HG03196 (cell line): ENCODE results near the gene CFAP53.
"Not testable (repeated sequence)": the region's sequence is repeated elsewhere in the genome, so short reads cannot be mapped to it uniquely, and the experiment has no call there.

ENCODE experiments used
- ATAC-seq: cut with Tn5 transposase; IDR thresholded peaks from one replicate; pipeline ENCODE4 v1.9.1; 2021; ENCODE audit not compliant: unreplicated experiment

The CFAP53 gene

DNA sequence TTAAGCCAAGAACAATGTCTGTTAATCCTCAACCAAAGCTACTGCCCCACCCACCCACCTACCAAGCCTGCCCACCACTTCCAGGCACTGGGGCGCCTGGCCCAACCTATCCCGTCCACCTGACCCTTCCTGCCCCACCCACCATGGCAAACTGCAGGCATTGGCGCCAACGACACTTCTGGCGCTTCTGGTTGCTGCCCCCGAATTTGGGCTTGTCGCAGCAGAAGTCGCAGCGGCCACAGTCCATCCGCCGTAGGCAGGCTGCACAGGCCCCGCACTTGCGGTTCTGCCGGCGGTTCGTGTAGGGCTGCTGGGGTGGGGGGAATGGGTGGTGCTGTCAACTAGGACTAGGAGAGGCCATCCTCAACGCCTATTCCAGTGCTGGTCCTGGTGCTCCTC lies 7.7 kb upstream of the CFAP53 start:
- no peak for ATAC-seq

DNA sequence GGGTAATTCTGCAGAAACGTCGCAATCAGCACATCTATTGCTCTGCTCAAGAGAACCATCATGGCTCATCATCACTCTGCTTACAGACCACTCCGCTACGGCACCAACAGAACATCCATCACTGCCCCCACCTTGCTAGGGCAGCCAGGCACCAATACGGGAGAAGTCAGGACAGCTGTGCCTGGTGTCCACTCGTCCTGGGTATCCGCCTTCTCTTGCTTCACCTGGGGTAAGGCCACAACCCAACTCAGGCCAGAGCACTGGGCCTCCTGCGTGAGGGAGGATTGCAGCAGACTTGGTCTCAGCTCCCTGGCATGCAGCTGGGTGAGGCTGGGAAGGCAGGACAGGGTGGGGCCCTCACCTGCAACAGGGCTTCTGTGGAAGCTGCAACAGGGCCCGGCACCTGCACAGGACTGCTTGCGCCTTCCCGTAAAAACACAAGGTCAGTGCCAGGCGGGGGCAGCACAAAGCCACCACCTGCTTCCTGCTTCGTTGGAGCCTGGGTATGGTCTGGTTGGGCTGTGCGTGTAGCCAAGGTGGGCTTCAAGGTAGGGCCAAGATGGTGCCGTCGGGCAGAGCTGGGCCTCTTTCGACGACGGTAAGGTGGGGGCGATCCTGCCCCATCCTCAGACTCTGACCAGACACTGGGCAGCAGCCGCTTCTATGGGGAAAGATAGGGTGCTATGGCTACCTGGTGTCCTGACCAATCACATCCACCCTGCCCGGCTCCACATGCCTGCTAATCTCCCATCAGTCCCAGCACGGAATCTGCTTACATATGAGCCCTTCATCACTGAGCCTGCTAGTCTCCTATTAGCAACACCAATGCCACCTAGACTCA lies 7.1 kb upstream of the CFAP53 start:
- ATAC-seq: no peak

DNA sequence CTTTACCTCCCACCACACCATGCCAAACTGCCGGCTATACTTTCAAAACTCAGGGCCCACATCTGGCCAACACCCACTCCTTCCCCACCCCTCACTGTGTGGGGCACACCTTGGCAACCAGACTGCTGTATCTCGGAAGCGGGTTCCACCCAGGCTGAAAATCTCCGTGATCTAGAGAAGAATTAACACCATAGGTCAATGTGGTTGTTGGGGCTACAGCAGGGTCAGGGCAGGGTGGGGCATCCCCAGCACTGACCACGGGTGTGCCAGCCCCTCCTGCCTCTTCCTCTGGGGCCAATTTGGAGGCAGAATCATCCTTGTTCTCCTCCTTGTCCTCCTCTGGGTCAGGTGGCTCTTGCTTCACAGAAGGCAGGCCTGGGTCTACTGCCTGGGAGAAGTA lies 6.3 kb upstream of the CFAP53 start:
- ATAC-seq: no peak

DNA sequence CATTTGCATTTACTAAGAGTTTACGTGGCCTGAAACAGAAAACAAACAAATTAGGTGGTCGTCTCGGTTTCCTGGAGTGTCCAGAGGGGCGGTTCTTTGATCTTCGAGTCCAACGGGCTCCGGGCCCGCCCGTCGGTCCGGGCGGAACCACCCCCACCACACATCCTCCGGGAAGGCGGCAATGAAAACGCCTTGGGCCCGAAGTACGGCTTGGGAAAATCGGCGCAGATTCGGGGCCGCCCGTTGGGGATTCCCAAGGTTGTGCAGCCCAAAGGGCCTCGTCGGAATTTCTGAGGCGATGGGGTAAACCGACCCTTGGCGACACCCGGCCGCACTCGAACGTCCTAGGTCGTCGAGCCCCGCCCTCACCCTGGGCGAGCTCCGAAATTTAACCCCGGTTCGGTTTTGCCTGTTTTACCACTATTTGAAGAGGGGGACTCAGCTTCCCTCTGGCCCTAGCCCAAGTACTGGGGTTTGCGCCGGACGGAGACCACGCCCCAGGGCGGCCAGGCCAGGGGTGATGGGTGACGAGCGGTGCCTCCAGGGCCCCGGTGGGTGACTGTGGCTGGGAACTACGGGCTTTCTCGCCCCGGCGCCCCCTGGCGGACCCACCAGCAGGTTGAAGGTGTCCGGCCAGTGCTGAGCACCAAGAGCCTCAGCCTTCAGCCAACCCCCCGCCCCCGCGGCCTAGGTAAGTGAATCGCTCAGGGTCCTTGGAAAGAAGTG lies 1.9 kb upstream of the CFAP53 start:
- peak; percentile 69 for ATAC-seq

DNA sequence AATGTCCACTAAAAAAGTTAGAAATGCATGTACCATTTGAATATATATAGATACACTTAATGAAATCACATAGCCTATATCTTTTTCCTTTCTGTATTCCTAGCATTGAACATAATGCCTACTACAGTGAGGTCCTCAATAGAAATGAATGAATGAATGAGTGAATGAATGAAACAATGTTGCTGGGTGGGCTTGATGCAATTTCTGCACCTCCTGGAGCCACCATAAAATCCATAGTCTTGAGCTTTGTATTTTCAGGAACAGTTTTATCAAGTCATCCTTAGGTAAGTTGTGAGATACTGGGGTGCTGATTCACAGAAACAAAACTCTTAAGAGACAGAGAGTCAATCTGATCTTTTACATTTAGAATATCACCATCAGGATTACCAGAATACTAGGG lies 3.3 kb downstream of the CFAP53 start:
- ATAC-seq: no peak

DNA sequence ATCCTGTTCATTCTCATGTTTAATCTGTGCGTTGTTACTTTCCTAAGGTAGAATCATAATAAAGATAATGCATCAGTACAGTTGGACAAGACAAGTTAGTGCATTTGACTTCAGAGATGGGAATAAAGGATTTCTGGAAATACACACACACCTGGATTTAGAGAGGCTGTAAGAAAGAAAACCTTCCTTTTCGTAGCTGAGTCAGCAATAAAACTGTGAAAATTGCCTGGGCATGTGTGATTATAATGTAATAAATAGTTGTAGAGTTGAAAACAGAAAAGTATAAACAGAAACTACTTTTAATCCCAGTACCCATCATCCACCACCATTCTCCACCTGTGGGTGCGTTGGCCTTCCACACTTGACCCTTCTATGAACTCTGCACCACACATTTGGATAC lies 15.4 kb downstream of the CFAP53 start:
- ATAC-seq: no peak

DNA sequence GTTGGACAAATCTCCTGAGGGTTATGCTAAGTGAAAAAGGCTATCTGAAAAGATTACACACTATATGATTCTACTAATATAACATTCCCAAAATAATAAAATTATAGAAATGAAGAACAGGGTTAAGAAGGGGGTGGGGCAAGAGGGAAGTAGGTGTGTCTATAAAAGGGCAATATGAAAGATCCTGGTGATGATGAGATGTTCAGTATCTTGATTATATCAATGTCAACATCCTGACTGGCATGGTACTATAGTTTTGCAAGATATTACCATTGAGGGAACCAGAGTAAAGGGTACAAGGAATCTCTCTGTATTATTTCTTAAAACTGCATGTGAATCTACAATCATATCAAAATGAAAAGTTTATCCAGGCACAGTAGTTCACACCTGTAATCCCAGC lies 16.7 kb downstream of the CFAP53 start:
- ATAC-seq: no peak

DNA sequence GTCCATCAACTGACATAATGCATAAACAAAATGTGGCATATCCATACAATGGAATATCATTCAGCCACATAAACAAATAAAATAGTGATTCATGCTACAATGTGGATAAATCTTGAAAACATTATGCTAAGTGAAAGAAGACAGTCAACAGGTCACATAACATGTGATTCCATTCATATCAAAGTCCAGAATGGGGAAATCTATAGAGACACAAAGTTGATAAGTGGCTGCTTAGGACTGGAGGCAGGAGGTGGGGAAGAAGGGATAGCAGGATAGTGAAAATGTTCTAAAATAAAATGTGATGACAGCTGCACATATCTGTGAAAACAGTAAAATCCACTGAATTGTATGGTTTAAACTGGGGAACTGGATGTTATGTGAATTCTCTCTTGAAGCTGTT lies 18.7 kb downstream of the CFAP53 start:
- no peak for ATAC-seq

DNA sequence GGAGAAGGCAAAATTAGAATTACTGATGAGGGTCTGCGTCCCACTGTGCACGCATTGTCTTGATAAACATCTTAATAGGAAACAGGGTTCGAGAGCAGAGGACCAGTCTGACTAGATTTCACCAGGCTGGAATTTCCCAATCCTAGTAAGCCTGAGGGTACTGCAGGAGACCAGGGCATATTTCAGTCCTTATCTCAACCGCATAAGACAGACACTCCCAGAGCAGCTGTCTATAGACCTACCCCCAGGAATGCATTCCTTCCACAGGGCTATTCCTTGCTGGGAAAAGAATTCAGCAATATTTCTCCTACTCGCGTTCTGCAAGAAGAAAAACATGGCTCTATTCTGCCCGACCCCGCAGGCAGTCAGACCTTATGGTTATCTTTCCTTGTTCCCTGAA lies 24.5 kb downstream of the CFAP53 start:
- not testable (repeated sequence) for ATAC-seq

DNA sequence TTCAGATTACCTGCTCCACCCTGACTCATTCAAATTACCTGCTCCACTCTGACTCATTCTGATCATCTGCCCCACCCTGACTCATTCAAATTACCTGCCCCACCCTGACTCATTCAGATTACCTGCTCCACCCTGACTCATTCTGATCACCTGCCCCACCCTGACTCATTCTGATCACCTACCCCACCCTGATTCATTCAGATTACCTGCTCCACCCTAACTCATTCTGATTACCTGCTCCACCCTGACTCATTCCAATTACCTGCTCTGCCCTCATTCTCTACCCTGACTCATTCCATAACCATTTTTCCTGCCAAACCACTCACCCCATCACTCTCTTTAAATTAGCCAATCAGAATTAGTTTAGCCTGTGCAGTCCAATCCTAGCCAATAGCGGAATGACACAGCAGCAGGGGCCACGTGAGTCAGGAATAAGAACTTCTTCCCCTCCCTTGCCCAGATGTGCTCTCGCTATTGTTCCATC lies 26.2 kb downstream of the CFAP53 start:
- ATAC-seq: no peak

DNA sequence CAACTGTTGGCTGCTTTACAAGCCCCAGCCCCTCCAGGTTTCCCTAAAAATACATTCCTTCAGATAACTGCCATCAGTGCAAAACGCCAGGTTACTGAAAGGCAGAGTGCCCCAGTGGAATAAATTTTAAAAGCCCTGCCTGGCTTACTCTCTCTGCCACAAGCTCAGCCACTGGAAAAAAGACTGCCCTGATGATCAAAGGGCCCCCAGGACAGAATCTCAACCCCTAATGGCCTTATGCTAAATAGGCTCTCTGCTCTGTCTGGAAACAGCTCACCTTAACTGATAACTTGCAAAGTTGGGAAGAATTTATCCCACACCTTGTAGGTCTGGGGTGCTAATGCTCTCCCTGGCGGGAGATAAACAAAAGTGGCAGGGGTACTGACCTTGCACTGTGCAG lies 33.9 kb downstream of the CFAP53 start:
- no peak for ATAC-seq

DNA sequence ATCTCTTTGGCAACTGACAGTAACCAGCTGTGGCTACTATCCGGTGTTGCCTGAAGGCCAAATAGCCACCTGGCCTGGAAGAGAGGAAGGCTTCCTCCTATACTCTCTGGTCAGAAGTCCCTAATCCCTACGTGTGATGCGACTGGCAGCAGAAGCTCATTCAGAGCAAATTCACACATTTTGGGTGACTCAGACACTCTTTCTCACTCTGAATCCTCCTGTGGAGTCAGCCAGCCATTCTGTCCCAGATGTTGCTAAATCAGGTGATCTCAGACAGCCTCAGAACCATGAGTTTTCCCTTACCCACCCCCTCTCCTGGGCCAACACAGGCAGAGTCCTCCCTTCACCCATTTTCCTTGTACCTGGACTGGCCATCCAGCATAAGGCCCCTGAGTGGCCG lies 34.7 kb downstream of the CFAP53 start:
- no peak for ATAC-seq

DNA sequence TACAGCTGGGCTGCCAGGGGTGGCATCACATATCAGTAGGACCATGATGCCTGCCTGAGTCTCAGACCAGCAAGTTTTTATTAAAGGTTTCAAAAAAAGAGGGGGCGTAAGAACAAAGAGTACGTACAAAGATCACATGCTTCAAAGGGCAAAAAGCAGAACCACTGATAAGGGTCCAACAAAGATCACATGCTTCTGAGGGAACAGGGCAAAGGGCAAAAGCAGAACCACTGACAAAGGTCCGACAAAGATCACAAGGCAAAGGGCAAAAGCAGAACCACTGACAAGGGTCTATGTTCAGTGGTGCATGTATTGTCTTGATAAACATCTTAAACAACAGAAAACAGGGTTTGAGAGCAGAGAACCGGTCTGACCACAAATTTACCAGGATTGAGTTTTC lies 46.0 kb downstream of the CFAP53 start:
- not testable (repeated sequence) for ATAC-seq

DNA sequence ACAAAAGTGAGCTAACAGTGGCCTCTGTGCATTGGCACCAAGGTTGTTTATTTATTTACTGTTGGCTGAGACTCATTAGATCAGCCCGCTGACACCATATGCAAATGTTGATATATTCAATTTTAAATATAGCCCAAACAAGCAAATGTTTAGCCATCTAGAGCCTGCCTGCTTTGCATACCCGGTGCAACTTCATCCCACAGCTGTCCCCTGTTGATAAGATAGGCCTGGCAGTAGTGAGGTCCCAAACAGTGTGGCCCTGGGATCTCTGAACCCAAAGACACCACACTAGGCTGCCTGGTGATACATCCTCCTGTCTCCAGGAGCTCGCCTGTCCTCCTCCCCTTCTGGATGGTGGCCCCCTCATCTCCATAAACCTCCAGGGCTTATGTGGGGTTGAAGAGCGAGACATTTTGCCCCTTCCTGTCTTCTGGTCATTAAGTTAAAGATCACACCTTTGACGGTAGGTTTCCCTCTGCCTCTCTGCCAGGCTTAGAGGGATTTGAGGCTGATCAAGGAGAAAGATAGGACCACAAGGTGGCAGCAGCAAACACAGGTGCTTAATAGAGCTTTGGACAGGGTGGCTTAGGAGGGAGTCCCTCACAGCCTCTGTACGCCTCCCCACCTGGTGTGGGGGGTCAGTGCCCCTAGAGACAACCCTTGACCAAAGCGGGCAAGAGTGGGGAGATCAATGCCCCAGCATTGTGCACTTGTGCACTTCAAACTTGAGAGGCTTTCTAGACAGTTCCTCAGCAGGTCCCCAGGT lies 47.7 kb downstream of the CFAP53 start:
- ATAC-seq: no peak

DNA sequence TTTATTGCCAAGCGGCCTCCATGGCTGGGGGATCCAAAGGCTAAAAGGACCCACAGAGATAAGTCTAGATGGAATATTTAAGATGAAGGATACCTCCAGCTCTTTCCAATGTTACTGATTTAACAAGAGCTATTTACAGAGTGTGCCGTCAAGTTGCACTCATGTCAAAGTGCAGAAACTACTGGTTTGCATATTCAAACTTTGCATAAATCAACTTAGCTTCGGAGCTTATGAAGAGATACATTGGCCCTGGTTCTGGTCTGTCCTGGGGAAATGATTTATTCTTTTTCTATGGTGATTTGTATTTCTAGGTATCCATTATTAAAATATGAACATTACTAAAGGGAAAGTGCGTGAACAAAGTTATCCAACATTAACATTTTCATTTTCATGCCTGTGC lies 57.0 kb downstream of the CFAP53 start:
- ATAC-seq: no peak

DNA sequence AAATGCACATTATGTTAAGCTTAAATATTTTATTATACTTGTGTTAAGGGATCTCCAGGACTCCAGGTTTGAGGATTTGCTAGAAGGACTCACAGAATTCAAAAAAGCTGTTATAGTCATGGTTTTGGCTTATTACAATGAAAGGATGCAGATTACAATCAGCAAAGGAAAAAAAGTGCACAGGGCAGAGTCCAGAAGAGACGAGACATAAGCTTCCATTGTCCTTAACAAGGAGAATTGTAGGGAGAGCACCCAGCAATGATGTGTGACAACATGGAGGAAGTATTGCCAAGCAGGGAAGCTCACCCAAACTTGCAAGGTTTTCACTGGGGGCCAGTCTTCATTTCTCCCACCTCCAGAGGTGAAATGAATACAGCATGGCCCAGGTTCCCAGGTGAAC lies 58.6 kb downstream of the CFAP53 start:
- ATAC-seq: no peak

DNA sequence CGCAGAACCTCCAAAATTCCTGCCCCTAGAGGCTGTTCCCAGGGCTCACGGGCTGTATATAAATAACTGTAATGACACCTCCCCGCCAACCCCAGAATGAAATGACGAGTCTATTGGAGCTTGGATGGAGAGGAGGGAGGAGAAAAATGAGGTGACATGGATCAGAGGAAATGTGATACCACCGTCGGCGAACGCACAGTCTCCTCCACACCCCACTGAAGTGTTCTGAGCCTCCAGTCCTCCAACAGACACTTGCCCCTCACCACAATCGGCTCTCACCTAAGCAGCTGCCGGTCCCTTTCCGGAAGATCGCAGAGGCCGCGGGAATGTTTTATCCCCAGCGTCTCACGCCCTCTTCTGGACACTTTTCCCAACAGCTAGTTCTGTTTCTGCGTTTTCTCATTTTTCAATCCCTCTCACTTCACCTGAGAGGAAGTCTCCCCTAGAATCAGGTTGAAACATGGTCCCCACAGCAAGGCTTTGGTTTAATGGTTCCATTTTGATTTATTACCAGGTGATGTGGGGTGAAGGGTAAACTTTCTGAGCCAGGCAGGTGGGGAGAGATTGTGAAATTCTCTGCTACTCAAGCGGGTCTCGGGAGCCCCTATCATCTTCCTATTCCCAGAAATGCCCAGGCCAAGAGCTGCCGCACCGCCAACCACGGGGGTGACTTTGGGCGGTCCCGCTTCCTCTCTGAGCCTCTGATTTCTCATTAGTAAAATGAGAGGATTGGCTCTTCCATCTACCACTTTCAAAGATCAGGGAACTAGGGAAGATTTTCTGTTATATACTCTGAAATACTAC lies 62.3 kb downstream of the CFAP53 start:
- ATAC-seq: no peak

DNA sequence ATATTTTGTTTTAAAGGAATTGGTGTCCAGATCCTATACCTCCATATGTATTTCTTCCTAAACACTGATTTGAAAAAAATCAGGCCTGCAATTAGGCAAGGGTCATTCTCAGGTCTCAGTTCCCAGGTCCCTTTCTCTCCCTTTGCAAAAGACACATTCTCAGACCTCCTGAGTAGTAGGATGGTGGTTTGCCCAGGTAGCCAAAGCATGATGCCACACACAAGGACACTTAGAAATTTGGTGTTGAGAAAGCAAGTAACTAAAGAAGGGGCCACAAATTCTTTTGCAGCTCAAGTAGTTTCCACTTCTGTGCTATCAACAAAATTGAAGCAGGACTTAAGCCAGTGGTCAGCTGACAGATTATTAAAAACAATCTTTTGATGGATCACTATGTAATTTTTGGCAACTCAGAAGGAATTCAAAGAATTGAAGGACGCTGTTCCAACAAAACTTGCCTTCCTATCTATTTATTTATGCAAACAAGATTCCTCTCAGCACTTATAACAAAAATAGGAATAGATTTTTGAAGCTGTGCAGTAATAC lies 64.7 kb downstream of the CFAP53 start:
- ATAC-seq: no peak

DNA sequence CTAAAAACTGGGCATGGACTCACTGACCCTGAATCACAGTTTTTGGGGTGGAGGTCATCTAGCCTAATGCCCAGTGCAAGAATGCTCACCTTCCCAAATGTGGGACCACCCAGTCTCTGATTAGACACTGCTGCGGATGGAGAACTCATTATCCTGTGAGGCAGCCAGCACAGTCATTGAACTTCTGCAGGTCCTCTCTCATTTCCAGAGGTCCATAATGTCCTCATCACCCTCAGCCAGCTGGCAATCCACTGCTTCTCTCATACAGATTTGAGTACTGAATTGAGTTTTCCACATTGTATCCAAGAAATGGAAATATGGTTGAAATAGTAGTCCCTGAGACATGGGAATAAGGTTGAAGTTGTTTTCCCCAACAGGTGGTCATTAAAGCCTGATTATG lies 66.4 kb downstream of the CFAP53 start:
- ATAC-seq: no peak

DNA sequence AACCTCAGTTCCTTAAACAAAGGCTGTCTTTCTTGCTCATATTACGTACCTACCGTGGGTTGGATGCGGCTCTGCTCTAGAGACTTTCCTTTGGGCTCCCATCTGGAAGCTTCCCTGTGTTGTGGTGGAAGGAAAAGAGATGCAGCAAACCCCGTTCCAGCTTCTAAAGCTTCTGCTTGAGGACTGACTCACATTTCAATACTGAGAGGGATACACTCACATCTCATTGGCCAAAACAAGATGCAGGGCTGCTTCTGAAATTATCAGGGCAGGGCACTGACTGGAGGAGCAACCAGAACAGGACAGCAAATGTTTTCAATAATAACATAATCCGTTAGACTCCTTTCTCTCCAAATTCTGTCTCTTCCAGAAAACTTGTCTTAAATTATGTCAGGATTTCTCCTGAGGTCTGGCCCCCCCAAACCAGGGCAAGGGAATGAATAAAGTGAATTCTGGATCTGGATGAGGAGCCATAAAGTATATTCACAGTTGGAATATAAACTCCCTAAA lies 66.9 kb downstream of the CFAP53 start:
- no peak for ATAC-seq
